ENCODE data around the gene CTPS1. TPM values are rescaled to one million over a fixed set of nuclear protein-coding genes. Genes with fewer than 3 reads are reported as not detected.

CTPS1 gene
- total and polyA plus RNA-seq, 2 of the 13 experiments (the other 11 are each of a cell fraction or from before 2014, with no cell fraction given), result 9.6 to 42.8 TPM

DNA sequence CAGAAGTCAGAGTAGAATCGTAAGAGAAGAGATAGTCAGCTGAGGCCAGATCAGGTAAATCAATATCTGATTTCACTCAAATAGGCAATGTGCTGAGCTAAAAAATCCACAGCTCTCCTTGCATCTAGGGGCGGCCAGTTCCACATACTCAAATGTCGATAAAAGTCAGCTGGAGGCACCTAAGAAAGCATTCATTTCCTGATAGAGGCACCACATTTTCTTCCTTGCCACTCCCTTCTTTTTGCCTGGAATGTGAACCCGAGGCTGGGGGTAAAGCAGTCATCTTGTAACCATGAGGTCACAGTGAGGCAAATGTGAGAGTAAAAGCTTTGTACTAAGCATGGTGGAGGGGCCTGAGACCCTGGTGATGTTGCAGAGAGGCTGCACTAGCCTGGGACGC lies 24.2 kb upstream of the CTPS1 start:
- peaks cover 18% of the 10 kb centered on the region for H3K4me1 ChIP-seq (ENCODE audit: insufficient read depth, low read length)
- intact Hi-C loops (cut with micrococcal nuclease; ENCODE audit: unreplicated experiment) (no loop called here), in situ Hi-C loops (cut with HindIII; ENCODE audit: extremely low pct_ligation_motif_present, low pct_unique_long_range_greater_than_20kb) (loop anchor here (10.0 kb wide), 1 partner anchor 330 kb away; no protein-coding TSS in a partner anchor)
- CTCF ChIA-PET (ENCODE audit: low intra/inter-chr PET ratio, low total read pairs), result interaction anchor here (8.0 kb wide), 1 partner anchor 106 kb away, joined by 161 read pairs; no protein-coding TSS in a partner anchor
- FAIRE-seq (no peak), ATAC-seq (no peak), DNase-seq (ENCODE audit: low spot score) (no peak)
- no peaks in the 10 kb centered on the region for H3K9me3 ChIP-seq (ENCODE audit: low read length)
- no peaks in the 10 kb centered on the region for H3K79me2 ChIP-seq (ENCODE audit: insufficient read depth, low read length)
- POLR2A ChIA-PET, result interaction anchor here (9.1 kb wide), 1 partner anchor 94 kb away, joined by 93 read pairs; the partner anchor contains the start of gene CITED4
- no peak overlapping the region for H3K4me2 ChIP-seq (ENCODE audit: low read depth, low read length)
- 59% methylated on average over 5 of the region's 5 CpGs for WGBS (ENCODE audit: low lambda C conversion rate)
- H4K20me1 ChIP-seq (ENCODE audit: insufficient read depth, low read length), result no peaks in the 10 kb centered on the region
- no TSS peak for BruUV-seq (replicated peaks)
- no peak overlapping the region for H3K27ac ChIP-seq (ENCODE audit: extremely low read length, insufficient read depth, low read length)
- H3K9ac ChIP-seq (ENCODE audit: insufficient read depth, low read depth, low read length), result no peak overlapping the region
- H2AFZ ChIP-seq (ENCODE audit: low read length), result no peak overlapping the region
- H3K27me3 ChIP-seq (ENCODE audit: control insufficient read depth in 1 of 2, insufficient read depth in 2 of 2, low read length in 2 of 2), result peaks cover 0 to 15% of the 10 kb centered on the region in 2 experiments; a peak in 2 of 5 replicates
- H3K36me3 ChIP-seq (replicated peaks in 1 of 2; ENCODE audit: control insufficient read depth in 1 of 2, insufficient read depth in 2 of 2, low read length in 2 of 2), result no peaks in the 10 kb centered on the region
- H3K4me3 ChIP-seq (replicated peaks in 1 of 3; ENCODE audit: insufficient read depth in 1 of 3, low read depth in 2 of 3, low read length in 3 of 3), result no peak overlapping the region
- TF ChIP-seq, protein P1, sequence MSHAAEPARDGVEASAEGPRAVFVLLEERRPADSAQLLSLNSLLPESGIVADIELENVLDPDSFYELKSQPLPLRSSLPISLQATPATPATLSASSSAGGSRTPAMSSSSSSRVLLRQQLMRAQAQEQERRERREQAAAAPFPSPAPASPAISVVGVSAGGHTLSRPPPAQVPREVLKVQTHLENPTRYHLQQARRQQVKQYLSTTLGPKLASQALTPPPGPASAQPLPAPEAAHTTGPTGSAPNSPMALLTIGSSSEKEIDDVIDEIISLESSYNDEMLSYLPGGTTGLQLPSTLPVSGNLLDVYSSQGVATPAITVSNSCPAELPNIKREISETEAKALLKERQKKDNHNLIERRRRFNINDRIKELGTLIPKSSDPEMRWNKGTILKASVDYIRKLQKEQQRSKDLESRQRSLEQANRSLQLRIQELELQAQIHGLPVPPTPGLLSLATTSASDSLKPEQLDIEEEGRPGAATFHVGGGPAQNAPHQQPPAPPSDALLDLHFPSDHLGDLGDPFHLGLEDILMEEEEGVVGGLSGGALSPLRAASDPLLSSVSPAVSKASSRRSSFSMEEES (CRISPR knock-in tag; IDR thresholded peaks at IDR 0.05), result no peak
- TF ChIP-seq ZNF839 (CRISPR knock-in tag; IDR thresholded peaks at IDR 0.05; ENCODE audit: borderline replicate concordance), result no peak
- TF ChIP-seq ZNF841 (CRISPR knock-in tag; IDR thresholded peaks at IDR 0.05; ENCODE audit: borderline replicate concordance), result no peak
- no peak for TF ChIP-seq MYC (CRISPR knock-in tag; IDR thresholded peaks at IDR 0.05; ENCODE audit: borderline replicate concordance)
- TF ChIP-seq NFE2 (CRISPR knock-in tag; IDR thresholded peaks at IDR 0.05), result no peak
- TF ChIP-seq ZNF747 (CRISPR knock-in tag; IDR thresholded peaks at IDR 0.05; ENCODE audit: borderline replicate concordance), result no peak
- no peak for TF ChIP-seq SOX13 (IDR thresholded peaks at IDR 0.05)
- no peak for TF ChIP-seq SOX13 (CRISPR knock-in tag; conservative IDR thresholded peaks at IDR 0.05 in 1 of 2, IDR thresholded peaks at IDR 0.05 in 1 of 2)
- TF ChIP-seq ZNF567 (CRISPR knock-in tag; IDR thresholded peaks at IDR 0.05; ENCODE audit: borderline replicate concordance), result no peak
- TF ChIP-seq, protein P2, sequence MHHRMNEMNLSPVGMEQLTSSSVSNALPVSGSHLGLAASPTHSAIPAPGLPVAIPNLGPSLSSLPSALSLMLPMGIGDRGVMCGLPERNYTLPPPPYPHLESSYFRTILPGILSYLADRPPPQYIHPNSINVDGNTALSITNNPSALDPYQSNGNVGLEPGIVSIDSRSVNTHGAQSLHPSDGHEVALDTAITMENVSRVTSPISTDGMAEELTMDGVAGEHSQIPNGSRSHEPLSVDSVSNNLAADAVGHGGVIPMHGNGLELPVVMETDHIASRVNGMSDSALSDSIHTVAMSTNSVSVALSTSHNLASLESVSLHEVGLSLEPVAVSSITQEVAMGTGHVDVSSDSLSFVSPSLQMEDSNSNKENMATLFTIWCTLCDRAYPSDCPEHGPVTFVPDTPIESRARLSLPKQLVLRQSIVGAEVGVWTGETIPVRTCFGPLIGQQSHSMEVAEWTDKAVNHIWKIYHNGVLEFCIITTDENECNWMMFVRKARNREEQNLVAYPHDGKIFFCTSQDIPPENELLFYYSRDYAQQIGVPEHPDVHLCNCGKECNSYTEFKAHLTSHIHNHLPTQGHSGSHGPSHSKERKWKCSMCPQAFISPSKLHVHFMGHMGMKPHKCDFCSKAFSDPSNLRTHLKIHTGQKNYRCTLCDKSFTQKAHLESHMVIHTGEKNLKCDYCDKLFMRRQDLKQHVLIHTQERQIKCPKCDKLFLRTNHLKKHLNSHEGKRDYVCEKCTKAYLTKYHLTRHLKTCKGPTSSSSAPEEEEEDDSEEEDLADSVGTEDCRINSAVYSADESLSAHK (CRISPR knock-in tag; IDR thresholded peaks at IDR 0.05; ENCODE audit: borderline replicate concordance), result no peak
- TF ChIP-seq RFX5 (IDR thresholded peaks at IDR 0.05; ENCODE audit: low read depth, low read length), result no peak
- TF ChIP-seq ZNF577 (CRISPR knock-in tag; IDR thresholded peaks at IDR 0.05; ENCODE audit: borderline replicate concordance, low read depth), result no peak
- TF ChIP-seq ZNF468 (CRISPR knock-in tag; IDR thresholded peaks at IDR 0.05), result no peak
- no peak for TF ChIP-seq GATA4 (IDR thresholded peaks at IDR 0.05; ENCODE audit: borderline replicate concordance, low read depth)
- TF ChIP-seq, protein P3, sequence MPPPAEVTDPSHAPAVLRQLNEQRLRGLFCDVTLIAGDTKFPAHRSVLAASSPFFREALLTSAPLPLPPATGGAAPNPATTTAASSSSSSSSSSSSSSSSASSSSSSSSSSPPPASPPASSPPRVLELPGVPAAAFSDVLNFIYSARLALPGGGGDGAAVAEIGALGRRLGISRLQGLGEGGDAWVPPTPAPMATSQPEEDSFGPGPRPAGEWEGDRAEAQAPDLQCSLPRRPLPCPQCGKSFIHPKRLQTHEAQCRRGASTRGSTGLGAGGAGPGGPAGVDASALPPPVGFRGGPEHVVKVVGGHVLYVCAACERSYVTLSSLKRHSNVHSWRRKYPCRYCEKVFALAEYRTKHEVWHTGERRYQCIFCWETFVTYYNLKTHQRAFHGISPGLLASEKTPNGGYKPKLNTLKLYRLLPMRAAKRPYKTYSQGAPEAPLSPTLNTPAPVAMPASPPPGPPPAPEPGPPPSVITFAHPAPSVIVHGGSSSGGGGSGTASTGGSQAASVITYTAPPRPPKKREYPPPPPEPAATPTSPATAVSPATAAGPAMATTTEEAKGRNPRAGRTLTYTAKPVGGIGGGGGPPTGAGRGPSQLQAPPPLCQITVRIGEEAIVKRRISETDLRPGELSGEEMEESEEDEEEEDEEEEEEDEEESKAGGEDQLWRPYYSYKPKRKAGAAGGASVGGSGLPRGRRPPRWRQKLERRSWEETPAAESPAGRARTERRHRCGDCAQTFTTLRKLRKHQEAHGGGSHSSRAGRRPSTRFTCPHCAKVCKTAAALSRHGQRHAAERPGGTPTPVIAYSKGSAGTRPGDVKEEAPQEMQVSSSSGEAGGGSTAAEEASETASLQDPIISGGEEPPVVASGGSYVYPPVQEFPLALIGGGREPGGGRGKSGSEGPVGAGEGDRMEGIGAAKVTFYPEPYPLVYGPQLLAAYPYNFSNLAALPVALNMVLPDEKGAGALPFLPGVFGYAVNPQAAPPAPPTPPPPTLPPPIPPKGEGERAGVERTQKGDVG (CRISPR knock-in tag; IDR thresholded peaks at IDR 0.05; ENCODE audit: borderline replicate concordance), result no peak
- TF ChIP-seq CCAR2 (optimal IDR thresholded peaks at IDR 0.05; ENCODE audit: low read depth, low read length), result no peak
